ENCODE data around the gene SVEP1. TPM values are rescaled to one million over a fixed set of nuclear protein-coding genes. Genes with fewer than 3 reads are reported as not detected.

Gene SVEP1
- total and polyA plus RNA-seq, 2 experiments from 2014 or later, result 0.18 to 0.63 TPM

DNA sequence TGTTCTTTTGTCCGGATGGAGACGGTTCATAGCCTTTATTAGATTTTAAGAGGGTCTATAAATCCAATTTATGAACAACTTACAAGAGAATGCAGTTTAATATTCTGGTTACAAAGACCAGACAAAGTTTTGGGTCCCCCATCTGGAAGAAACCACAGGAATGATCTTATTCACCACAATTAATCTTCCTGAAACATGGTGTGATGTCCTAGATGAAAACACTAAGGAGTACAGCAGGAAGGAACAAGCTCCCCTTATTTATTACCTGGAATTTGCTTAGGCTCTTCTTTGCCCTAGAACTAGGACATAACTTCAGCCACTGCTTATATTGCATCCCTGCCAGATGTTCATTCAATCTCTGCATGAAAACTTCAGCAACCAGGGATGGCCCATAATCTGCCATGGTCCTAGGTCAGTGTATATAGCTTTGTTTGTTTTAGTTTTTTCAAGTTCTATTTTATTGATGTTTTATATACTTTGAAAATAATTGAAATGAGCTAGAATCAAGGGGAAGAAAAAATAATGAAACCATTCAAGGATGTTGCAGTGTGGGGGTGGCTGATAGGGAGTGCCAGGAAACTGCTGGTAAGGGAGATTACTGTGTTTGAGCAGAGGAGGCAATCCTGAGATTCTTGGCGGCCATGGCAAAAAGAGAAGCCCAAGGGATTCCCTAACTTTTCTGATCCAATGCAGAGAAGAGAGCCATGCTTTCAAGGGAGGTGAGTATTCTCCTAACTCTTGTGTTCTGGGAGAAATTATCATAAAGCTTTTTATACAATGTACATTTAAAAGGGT lies 258.7 kb downstream of the SVEP1 start:
- no peaks in the 10 kb centered on the region for H3K36me3 ChIP-seq (ENCODE audit: insufficient read depth)
- H3K9me3 Mint-ChIP-seq, result no peaks in the 10 kb centered on the region
- peaks cover 8% of the 10 kb centered on the region for H3K4me1 Mint-ChIP-seq
- H3K79me2 ChIP-seq (replicated peaks; ENCODE audit: insufficient read depth), result no peaks in the 10 kb centered on the region
- H3K36me3 Mint-ChIP-seq (ENCODE audit: low read depth), result no peaks in the 10 kb centered on the region
- H4K20me1 ChIP-seq (replicated peaks; ENCODE audit: insufficient read depth), result no peaks in the 10 kb centered on the region
- ATAC-seq, result no peak
- H3K27me3 Mint-ChIP-seq (ENCODE audit: insufficient read depth, low read depth, poor library complexity), result no peaks in the 10 kb centered on the region
- no peaks in the 10 kb centered on the region for H3F3A ChIP-seq (replicated peaks; ENCODE audit: low read depth)
- peaks cover 10% of the 10 kb centered on the region; the same call in 1 of the 2 replicates for H3K4me1 ChIP-seq (ENCODE audit: insufficient read depth)
- H3K27ac ChIP-seq (ENCODE audit: low read depth), result no peak overlapping the region
- no peak overlapping the region for H3K4me3 ChIP-seq
- 0 out of 2 replicates have a peak, but pooled peaks cover 7% of the 10 kb centered on the region for H3K9me2 ChIP-seq (ENCODE audit: insufficient read depth)
- TF ChIP-seq, protein P1, sequence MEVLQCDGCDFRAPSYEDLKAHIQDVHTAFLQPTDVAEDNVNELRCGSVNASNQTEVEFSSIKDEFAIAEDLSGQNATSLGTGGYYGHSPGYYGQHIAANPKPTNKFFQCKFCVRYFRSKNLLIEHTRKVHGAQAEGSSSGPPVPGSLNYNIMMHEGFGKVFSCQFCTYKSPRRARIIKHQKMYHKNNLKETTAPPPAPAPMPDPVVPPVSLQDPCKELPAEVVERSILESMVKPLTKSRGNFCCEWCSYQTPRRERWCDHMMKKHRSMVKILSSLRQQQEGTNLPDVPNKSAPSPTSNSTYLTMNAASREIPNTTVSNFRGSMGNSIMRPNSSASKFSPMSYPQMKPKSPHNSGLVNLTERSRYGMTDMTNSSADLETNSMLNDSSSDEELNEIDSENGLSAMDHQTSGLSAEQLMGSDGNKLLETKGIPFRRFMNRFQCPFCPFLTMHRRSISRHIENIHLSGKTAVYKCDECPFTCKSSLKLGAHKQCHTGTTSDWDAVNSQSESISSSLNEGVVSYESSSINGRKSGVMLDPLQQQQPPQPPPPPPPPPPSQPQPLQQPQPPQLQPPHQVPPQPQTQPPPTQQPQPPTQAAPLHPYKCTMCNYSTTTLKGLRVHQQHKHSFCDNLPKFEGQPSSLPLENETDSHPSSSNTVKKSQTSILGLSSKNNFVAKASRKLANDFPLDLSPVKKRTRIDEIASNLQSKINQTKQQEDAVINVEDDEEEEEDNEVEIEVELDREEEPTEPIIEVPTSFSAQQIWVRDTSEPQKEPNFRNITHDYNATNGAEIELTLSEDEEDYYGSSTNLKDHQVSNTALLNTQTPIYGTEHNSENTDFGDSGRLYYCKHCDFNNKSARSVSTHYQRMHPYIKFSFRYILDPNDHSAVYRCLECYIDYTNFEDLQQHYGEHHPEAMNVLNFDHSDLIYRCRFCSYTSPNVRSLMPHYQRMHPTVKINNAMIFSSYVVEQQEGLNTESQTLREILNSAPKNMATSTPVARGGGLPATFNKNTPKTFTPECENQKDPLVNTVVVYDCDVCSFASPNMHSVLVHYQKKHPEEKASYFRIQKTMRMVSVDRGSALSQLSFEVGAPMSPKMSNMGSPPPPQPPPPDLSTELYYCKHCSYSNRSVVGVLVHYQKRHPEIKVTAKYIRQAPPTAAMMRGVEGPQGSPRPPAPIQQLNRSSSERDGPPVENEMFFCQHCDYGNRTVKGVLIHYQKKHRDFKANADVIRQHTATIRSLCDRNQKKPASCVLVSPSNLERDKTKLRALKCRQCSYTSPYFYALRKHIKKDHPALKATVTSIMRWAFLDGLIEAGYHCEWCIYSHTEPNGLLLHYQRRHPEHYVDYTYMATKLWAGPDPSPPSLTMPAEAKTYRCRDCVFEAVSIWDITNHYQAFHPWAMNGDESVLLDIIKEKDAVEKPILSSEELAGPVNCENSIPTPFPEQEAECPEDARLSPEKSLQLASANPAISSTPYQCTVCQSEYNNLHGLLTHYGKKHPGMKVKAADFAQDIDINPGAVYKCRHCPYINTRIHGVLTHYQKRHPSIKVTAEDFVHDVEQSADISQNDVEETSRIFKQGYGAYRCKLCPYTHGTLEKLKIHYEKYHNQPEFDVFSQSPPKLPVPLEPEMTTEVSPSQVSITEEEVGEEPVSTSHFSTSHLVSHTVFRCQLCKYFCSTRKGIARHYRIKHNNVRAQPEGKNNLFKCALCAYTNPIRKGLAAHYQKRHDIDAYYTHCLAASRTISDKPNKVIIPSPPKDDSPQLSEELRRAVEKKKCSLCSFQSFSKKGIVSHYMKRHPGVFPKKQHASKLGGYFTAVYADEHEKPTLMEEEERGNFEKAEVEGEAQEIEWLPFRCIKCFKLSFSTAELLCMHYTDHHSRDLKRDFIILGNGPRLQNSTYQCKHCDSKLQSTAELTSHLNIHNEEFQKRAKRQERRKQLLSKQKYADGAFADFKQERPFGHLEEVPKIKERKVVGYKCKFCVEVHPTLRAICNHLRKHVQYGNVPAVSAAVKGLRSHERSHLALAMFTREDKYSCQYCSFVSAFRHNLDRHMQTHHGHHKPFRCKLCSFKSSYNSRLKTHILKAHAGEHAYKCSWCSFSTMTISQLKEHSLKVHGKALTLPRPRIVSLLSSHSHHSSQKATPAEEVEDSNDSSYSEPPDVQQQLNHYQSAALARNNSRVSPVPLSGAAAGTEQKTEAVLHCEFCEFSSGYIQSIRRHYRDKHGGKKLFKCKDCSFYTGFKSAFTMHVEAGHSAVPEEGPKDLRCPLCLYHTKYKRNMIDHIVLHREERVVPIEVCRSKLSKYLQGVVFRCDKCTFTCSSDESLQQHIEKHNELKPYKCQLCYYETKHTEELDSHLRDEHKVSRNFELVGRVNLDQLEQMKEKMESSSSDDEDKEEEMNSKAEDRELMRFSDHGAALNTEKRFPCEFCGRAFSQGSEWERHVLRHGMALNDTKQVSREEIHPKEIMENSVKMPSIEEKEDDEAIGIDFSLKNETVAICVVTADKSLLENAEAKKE (CRISPR knock-in tag; IDR thresholded peaks at IDR 0.05), result no peak
- TF ChIP-seq NANOG (IDR thresholded peaks at IDR 0.05; ENCODE audit: borderline replicate concordance) (no peak), ZNF331 (CRISPR knock-in tag; IDR thresholded peaks at IDR 0.05; ENCODE audit: low read depth) (no peak), EZH2 (IDR thresholded peaks at IDR 0.05; ENCODE audit: low read depth, unreplicated experiment) (no peak), CREB1 (CRISPR knock-in tag; IDR thresholded peaks at IDR 0.05; ENCODE audit: low read depth) (no peak), JUNB (IDR thresholded peaks at IDR 0.05; ENCODE audit: unreplicated experiment) (no peak)
- TF ChIP-seq, protein P2, sequence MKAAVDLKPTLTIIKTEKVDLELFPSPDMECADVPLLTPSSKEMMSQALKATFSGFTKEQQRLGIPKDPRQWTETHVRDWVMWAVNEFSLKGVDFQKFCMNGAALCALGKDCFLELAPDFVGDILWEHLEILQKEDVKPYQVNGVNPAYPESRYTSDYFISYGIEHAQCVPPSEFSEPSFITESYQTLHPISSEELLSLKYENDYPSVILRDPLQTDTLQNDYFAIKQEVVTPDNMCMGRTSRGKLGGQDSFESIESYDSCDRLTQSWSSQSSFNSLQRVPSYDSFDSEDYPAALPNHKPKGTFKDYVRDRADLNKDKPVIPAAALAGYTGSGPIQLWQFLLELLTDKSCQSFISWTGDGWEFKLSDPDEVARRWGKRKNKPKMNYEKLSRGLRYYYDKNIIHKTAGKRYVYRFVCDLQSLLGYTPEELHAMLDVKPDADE (IDR thresholded peaks at IDR 0.05), result no peak
- no peak overlapping the region for H3K4me3 Mint-ChIP-seq
- no peaks in the 10 kb centered on the region for H3K27me3 ChIP-seq (ENCODE audit: insufficient read depth)
- no peak overlapping the region for H3K4me2 ChIP-seq
- no peak for DNase-seq (ENCODE audit: low spot score)
- 0 out of 2 replicates have a peak overlapping the region, but pooled peaks have one; percentile 59 for H2AFZ ChIP-seq
- H3K27ac Mint-ChIP-seq, result no peak overlapping the region
